ENCODE data around the gene FAM3D. TPM values are rescaled to one million over a fixed set of nuclear protein-coding genes. Genes with fewer than 3 reads are reported as not detected.

Gene FAM3D
- total RNA-seq, 1 experiment from 2014 or later, result not detected

DNA sequence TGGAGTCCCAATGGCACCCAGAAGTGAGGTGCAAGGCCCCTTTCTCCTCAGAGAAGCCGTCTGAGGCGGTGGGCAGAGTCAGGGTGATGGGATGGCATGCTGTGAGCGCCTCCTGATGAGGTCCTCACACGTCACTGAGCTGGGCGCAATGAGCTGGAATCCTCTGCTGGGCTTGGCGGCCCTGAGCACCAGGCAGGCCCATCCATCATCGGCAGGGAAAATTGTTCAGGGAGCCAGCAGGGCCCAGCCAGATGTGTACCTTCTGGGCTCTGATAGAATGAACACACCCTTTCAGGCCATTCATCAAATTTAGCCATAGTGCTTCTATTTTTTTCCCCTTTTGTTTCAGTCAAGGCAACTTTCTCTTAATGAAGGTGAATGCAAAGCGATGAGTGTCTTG, 43.7 kb downstream of the FAM3D start:
- intact Hi-C loops (cut with micrococcal nuclease; ENCODE audit: unreplicated experiment), result no loop called here
- POLR2A ChIA-PET, result no interaction called here
- DNase-seq (ENCODE audit: low read depth, low spot score) (no peak), ATAC-seq (no peak)
- H3K4me1 ChIP-seq (ENCODE audit: control insufficient read depth, insufficient read depth, low read length), result peaks cover 11% of the 10 kb centered on the region
- BruUV-seq (replicated peaks), result no TSS peak
- in situ Hi-C loops (cut with HindIII; ENCODE audit: low pct_unique_long_range_greater_than_20kb, low sequenced_read_pairs), result no loop called here
- CTCF ChIA-PET, result no interaction called here
- TF ChIP-seq POLR2AphosphoS5 (IDR thresholded peaks at IDR 0.05; ENCODE audit: low read depth, low read length), result no peak
- no peak for TF ChIP-seq SIN3A (IDR thresholded peaks at IDR 0.05; ENCODE audit: borderline replicate concordance, insufficient read depth, low read depth, low read length)
- no peak for TF ChIP-seq TCF7L2 (IDR thresholded peaks at IDR 0.05; ENCODE audit: low read depth, low read length)
- TF ChIP-seq, protein P1, sequence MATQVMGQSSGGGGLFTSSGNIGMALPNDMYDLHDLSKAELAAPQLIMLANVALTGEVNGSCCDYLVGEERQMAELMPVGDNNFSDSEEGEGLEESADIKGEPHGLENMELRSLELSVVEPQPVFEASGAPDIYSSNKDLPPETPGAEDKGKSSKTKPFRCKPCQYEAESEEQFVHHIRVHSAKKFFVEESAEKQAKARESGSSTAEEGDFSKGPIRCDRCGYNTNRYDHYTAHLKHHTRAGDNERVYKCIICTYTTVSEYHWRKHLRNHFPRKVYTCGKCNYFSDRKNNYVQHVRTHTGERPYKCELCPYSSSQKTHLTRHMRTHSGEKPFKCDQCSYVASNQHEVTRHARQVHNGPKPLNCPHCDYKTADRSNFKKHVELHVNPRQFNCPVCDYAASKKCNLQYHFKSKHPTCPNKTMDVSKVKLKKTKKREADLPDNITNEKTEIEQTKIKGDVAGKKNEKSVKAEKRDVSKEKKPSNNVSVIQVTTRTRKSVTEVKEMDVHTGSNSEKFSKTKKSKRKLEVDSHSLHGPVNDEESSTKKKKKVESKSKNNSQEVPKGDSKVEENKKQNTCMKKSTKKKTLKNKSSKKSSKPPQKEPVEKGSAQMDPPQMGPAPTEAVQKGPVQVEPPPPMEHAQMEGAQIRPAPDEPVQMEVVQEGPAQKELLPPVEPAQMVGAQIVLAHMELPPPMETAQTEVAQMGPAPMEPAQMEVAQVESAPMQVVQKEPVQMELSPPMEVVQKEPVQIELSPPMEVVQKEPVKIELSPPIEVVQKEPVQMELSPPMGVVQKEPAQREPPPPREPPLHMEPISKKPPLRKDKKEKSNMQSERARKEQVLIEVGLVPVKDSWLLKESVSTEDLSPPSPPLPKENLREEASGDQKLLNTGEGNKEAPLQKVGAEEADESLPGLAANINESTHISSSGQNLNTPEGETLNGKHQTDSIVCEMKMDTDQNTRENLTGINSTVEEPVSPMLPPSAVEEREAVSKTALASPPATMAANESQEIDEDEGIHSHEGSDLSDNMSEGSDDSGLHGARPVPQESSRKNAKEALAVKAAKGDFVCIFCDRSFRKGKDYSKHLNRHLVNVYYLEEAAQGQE (IDR thresholded peaks at IDR 0.05; ENCODE audit: insufficient read depth in 1 of 2, low read depth in 2 of 2, low read length in 1 of 2), result no peak
- TF ChIP-seq, protein P2, sequence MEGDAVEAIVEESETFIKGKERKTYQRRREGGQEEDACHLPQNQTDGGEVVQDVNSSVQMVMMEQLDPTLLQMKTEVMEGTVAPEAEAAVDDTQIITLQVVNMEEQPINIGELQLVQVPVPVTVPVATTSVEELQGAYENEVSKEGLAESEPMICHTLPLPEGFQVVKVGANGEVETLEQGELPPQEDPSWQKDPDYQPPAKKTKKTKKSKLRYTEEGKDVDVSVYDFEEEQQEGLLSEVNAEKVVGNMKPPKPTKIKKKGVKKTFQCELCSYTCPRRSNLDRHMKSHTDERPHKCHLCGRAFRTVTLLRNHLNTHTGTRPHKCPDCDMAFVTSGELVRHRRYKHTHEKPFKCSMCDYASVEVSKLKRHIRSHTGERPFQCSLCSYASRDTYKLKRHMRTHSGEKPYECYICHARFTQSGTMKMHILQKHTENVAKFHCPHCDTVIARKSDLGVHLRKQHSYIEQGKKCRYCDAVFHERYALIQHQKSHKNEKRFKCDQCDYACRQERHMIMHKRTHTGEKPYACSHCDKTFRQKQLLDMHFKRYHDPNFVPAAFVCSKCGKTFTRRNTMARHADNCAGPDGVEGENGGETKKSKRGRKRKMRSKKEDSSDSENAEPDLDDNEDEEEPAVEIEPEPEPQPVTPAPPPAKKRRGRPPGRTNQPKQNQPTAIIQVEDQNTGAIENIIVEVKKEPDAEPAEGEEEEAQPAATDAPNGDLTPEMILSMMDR (IDR thresholded peaks at IDR 0.05), result no peak
- H3K9me3 ChIP-seq (ENCODE audit: control insufficient read depth, insufficient read depth, low read depth, low read length), result no peaks in the 10 kb centered on the region
- H3K36me3 ChIP-seq (ENCODE audit: control insufficient read depth, insufficient read depth, low read length), result no peaks in the 10 kb centered on the region
- H3K27me3 ChIP-seq (ENCODE audit: control insufficient read depth, insufficient read depth, low read length), result no peaks in the 10 kb centered on the region
- H3K27ac ChIP-seq (ENCODE audit: low read length), result no peak overlapping the region
- H3K4me3 ChIP-seq (ENCODE audit: low read depth in 2 of 2, low read length in 2 of 2), result no peak overlapping the region

DNA sequence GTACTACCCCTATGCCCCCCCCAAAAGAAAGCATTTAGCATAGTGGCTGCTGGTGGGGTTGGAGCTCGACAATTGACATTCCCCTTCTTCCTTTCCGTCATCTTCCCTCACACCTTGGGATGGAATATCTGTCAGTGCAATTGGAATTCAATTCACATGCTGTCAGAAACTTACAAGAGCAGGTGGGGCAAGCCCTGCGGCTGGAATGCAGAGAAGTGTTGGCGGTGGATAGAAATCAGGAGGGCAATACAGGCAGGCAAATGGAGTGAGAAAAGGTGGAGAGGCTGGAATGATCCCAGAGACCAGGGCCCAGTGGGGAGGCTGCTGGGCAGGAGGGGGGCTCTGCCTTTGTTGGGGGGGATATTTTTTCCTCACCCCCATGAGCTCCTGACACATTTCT, 44.1 kb downstream of the FAM3D start:
- H3K4me3 ChIP-seq (ENCODE audit: low read depth in 2 of 2, low read length in 2 of 2), result no peak overlapping the region
- no peak for ATAC-seq
- no TSS peak for BruUV-seq (replicated peaks)
- H3K27ac ChIP-seq (ENCODE audit: low read length), result no peak overlapping the region
- CTCF ChIA-PET, result no interaction called here
- DNase-seq (ENCODE audit: low read depth, low spot score), result no peak
- no peaks in the 10 kb centered on the region for H3K27me3 ChIP-seq (ENCODE audit: control insufficient read depth, insufficient read depth, low read length)
- TF ChIP-seq POLR2AphosphoS5 (IDR thresholded peaks at IDR 0.05; ENCODE audit: low read depth, low read length) (no peak), SIN3A (IDR thresholded peaks at IDR 0.05; ENCODE audit: borderline replicate concordance, insufficient read depth, low read depth, low read length) (no peak), TCF7L2 (IDR thresholded peaks at IDR 0.05; ENCODE audit: low read depth, low read length) (no peak)
- TF ChIP-seq, protein P1 (IDR thresholded peaks at IDR 0.05; ENCODE audit: insufficient read depth in 1 of 2, low read depth in 2 of 2, low read length in 1 of 2), result no peak
- TF ChIP-seq, protein P2 (IDR thresholded peaks at IDR 0.05), result no peak
- intact Hi-C loops (cut with micrococcal nuclease; ENCODE audit: unreplicated experiment), result no loop called here
- no peaks in the 10 kb centered on the region for H3K9me3 ChIP-seq (ENCODE audit: control insufficient read depth, insufficient read depth, low read depth, low read length)
- peaks cover 7% of the 10 kb centered on the region for H3K4me1 ChIP-seq (ENCODE audit: control insufficient read depth, insufficient read depth, low read length)
- no peaks in the 10 kb centered on the region for H3K36me3 ChIP-seq (ENCODE audit: control insufficient read depth, insufficient read depth, low read length)
- POLR2A ChIA-PET, result no interaction called here
- in situ Hi-C loops (cut with HindIII; ENCODE audit: low pct_unique_long_range_greater_than_20kb, low sequenced_read_pairs), result no loop called here

All from Panc1 (cell line).